Activated T-helper 1 cell treated with anti-CD3 and anti-CD28 coated beads, Interleukin-12 subunit alpha, Interleukin-12 subunit beta, Interleukin-2, Interleukin-4 antibody, amounts not matched to agents 30 ng/mL and 10 ng/mL and 1 ng/mL, durations not matched to agents 14 hours and 24 hours and 36 hours (primary cell): ENCODE measurements around the gene CASTOR1. TPM values are rescaled to one million over a fixed set of nuclear protein-coding genes. Genes with fewer than 3 reads are reported as not detected.

Experiments used
- DNase-seq: peaks from one replicate; pipeline ENCODE4 v3.0.0; 2021; ENCODE audit warnings: low spot score
- H3K27ac Mint-ChIP-seq: one replicate; pipeline ENCODE4 v1.8.0; 2021; ENCODE audit warnings: mild to moderate bottlenecking, mixed read lengths
- H3K27me3 Mint-ChIP-seq: one replicate; pipeline ENCODE4 v1.8.0; 2022; ENCODE audit warnings: mild to moderate bottlenecking, moderate library complexity, mixed read lengths; ENCODE audit not compliant: insufficient read depth
- H3K36me3 Mint-ChIP-seq: one replicate; pipeline ENCODE4 v1.8.0; 2021; ENCODE audit warnings: low read depth, mixed read lengths
- H3K4me1 Mint-ChIP-seq: one replicate; pipeline ENCODE4 v1.8.0; 2021; ENCODE audit warnings: low read depth, mixed read lengths
- H3K4me3 Mint-ChIP-seq: one replicate; pipeline ENCODE4 v1.8.0; 2021; ENCODE audit warnings: mild to moderate bottlenecking, moderate library complexity, mixed read lengths
- H3K9me3 Mint-ChIP-seq: one replicate; pipeline ENCODE4 v1.8.0; 2021; ENCODE audit warnings: mixed read lengths
- intact Hi-C: fragments of 100-400 bp; cut with micrococcal nuclease; formaldehyde crosslinking; loops from one replicate; pipeline ENCODE4 v1.15.1; 2024
- total RNA-seq: library from RNA; stranded (reverse); gene quantifications from 2 replicates; pipeline ENCODE4 v1.2.3, GENCODE V29; 2022

Gene CASTOR1
- total RNA-seq, 1 donor from 2014 or later = 8.8 TPM

- H3K9me3 Mint-ChIP-seq = no peaks in the 10 kb centered on the region
- peak overlapping the region; percentile 78 for H3K4me3 Mint-ChIP-seq
- intact Hi-C loops = loop anchor here (2.0 kb wide), 1 partner anchor 27 kb away; no protein-coding TSS in a partner anchor
- no peaks in the 10 kb centered on the region for H3K27me3 Mint-ChIP-seq
- peaks cover 32% of the 10 kb centered on the region for H3K36me3 Mint-ChIP-seq
- H3K4me1 Mint-ChIP-seq = peaks cover 70% of the 10 kb centered on the region
- DNase-seq = no peak
- H3K27ac Mint-ChIP-seq = peak overlapping the region; percentile 83
These were observed 41.7 kb downstream of the CASTOR1 start for GRCh38 chr22:30247561-30247960.

GRCh38 chr22:30246814-30247376 is 42.4 kb downstream of the CASTOR1 start:
- Mint-ChIP-seq H3K4me3 (peak overlapping the region; percentile 78), H3K27me3 (no peaks in the 10 kb centered on the region), H3K27ac (peak overlapping the region; percentile 83), H3K36me3 (peaks cover 36% of the 10 kb centered on the region), H3K9me3 (no peaks in the 10 kb centered on the region), H3K4me1 (peaks cover 65% of the 10 kb centered on the region)
- intact Hi-C loops = loop anchor here (1.0 to 2.0 kb wide), 7 partner anchors 19 to 88 kb away; partner anchors contain the start of genes CASTOR1 and OSM
- DNase-seq = no peak

GRCh38 chr22:30245985-30246813 is 43.1 kb downstream of the CASTOR1 start, which contains the start of gene LIF:
Gene LIF (minus strand): TSS chr22:30246759. CDS start chr22:30246695, 64 bp downstream.
- peaks cover 40% of the 10 kb centered on the region for H3K36me3 Mint-ChIP-seq
- peak within 1 kb of the TSS; percentile 100 for H3K27ac Mint-ChIP-seq
- peak; percentile 53 for DNase-seq
- no peaks in the 10 kb centered on the region for H3K9me3 Mint-ChIP-seq
- H3K27me3 Mint-ChIP-seq = no peaks in the 10 kb centered on the region
- intact Hi-C loops = loop anchor here (1.0 to 2.0 kb wide), 7 partner anchors 20 to 87 kb away; partner anchors contain the start of genes CASTOR1 and OSM
- H3K4me3 Mint-ChIP-seq = peak within 1 kb of the TSS; percentile 100
- peaks cover 64% of the 10 kb centered on the region for H3K4me1 Mint-ChIP-seq

GRCh38 chr22:30245181-30245984 is 43.9 kb downstream of the CASTOR1 start:
- Mint-ChIP-seq H3K4me1 (peaks cover 71% of the 10 kb centered on the region), H3K9me3 (no peaks in the 10 kb centered on the region), H3K27me3 (no peaks in the 10 kb centered on the region), H3K27ac (peak overlapping the region; percentile 100), H3K36me3 (peaks cover 48% of the 10 kb centered on the region), H3K4me3 (peak overlapping the region; percentile 100)
- no peak for DNase-seq
- intact Hi-C loops = no loop called here

GRCh38 chr22:30244641-30245040 is 44.7 kb downstream of the CASTOR1 start:
- peaks cover 64% of the 10 kb centered on the region for H3K4me1 Mint-ChIP-seq
- no peaks in the 10 kb centered on the region for H3K9me3 Mint-ChIP-seq
- intact Hi-C loops = no loop called here
- H3K4me3 Mint-ChIP-seq = peak overlapping the region; percentile 100
- H3K27ac Mint-ChIP-seq = peak overlapping the region; percentile 100
- DNase-seq = no peak
- peaks cover 51% of the 10 kb centered on the region for H3K36me3 Mint-ChIP-seq
- no peaks in the 10 kb centered on the region for H3K27me3 Mint-ChIP-seq

GRCh38 chr22:30244066-30244465 is 45.2 kb downstream of the CASTOR1 start:
- intact Hi-C loops = no loop called here
- Mint-ChIP-seq H3K4me3 (peak overlapping the region; percentile 100), H3K36me3 (peaks cover 53% of the 10 kb centered on the region), H3K9me3 (no peaks in the 10 kb centered on the region), H3K27ac (peak overlapping the region; percentile 100), H3K27me3 (no peaks in the 10 kb centered on the region), H3K4me1 (peaks cover 64% of the 10 kb centered on the region)
- no peak for DNase-seq

- peak overlapping the region; percentile 100 for H3K4me3 Mint-ChIP-seq
- peaks cover 54% of the 10 kb centered on the region for H3K36me3 Mint-ChIP-seq
- no peaks in the 10 kb centered on the region for H3K9me3 Mint-ChIP-seq
- H3K27me3 Mint-ChIP-seq = no peaks in the 10 kb centered on the region
- intact Hi-C loops = loop anchor here (1.0 kb wide), 1 partner anchor 45 kb away; no protein-coding TSS in a partner anchor
- H3K27ac Mint-ChIP-seq = peak overlapping the region; percentile 100
- no peak for DNase-seq
- H3K4me1 Mint-ChIP-seq = peaks cover 65% of the 10 kb centered on the region
These were observed 45.6 kb downstream of the CASTOR1 start for GRCh38 chr22:30243661-30244060.

GRCh38 chr22:30241576-30242371 is 47.5 kb downstream of the CASTOR1 start:
- DNase-seq = no peak
- no peaks in the 10 kb centered on the region for H3K27me3 Mint-ChIP-seq
- H3K36me3 Mint-ChIP-seq = peaks cover 55% of the 10 kb centered on the region
- no peaks in the 10 kb centered on the region for H3K9me3 Mint-ChIP-seq
- peaks cover 63% of the 10 kb centered on the region for H3K4me1 Mint-ChIP-seq
- intact Hi-C loops = no loop called here
- H3K27ac Mint-ChIP-seq = peak overlapping the region; percentile 100
- peak overlapping the region; percentile 100 for H3K4me3 Mint-ChIP-seq

- Mint-ChIP-seq H3K27me3 (no peaks in the 10 kb centered on the region), H3K9me3 (no peaks in the 10 kb centered on the region), H3K27ac (peak overlapping the region; percentile 75), H3K4me3 (peak overlapping the region; percentile 76), H3K4me1 (peaks cover 65% of the 10 kb centered on the region), H3K36me3 (peaks cover 53% of the 10 kb centered on the region)
- DNase-seq = no peak
- intact Hi-C loops = no loop called here
These were observed 48.5 kb downstream of the CASTOR1 start for GRCh38 chr22:30240541-30241417.

- no peaks in the 10 kb centered on the region for H3K9me3 Mint-ChIP-seq
- peaks cover 44% of the 10 kb centered on the region for H3K36me3 Mint-ChIP-seq
- H3K27me3 Mint-ChIP-seq = no peaks in the 10 kb centered on the region
- DNase-seq = no peak
- H3K4me3 Mint-ChIP-seq = no peak overlapping the region
- H3K4me1 Mint-ChIP-seq = peaks cover 55% of the 10 kb centered on the region
- intact Hi-C loops = no loop called here
- H3K27ac Mint-ChIP-seq = no peak overlapping the region
These were observed 49.6 kb downstream of the CASTOR1 start for GRCh38 chr22:30239488-30240405.
